ENCODE results near the gene MRPL53.

Gene MRPL53

GRCh38 chr2:74507145-74507925, 34.9 kb upstream of the MRPL53 start, which contains the start of gene PCGF1 (continued):
- TF ChIP-seq ZNF660 (tag by site-specific recombination; IDR thresholded peaks at IDR 0.05), result no peak
- no peak for TF ChIP-seq ZNF768 (tag by site-specific recombination; IDR thresholded peaks at IDR 0.05)
- no peak for TF ChIP-seq ZNF621 (tag by site-specific recombination; IDR thresholded peaks at IDR 0.05)
- TF ChIP-seq ZNF792 (tag by site-specific recombination; IDR thresholded peaks at IDR 0.05), result no peak
- peak; percentile 9; the same call in 1 of the 2 replicates for TF ChIP-seq ZNF585B (tag by site-specific recombination; IDR thresholded peaks at IDR 0.05)
- TF ChIP-seq ZNF571 (tag by site-specific recombination; IDR thresholded peaks at IDR 0.05), result no peak
- TF ChIP-seq ZFP41 (tag by site-specific recombination; IDR thresholded peaks at IDR 0.05; ENCODE audit: borderline replicate concordance), result no peak
- no peak for TF ChIP-seq ZNF362 (tag by site-specific recombination; IDR thresholded peaks at IDR 0.05)
- TF ChIP-seq PRDM4 (tag by site-specific recombination; IDR thresholded peaks at IDR 0.05), result 0 out of 2 replicates have a peak, but pooled peaks have one; percentile 38
- no peak for TF ChIP-seq RBAK (tag by site-specific recombination; IDR thresholded peaks at IDR 0.05)
- TF ChIP-seq ZNF623 (tag by site-specific recombination; IDR thresholded peaks at IDR 0.05), result no peak
- peak; percentile 80 for TF ChIP-seq YY2 (tag by site-specific recombination; IDR thresholded peaks at IDR 0.05)
- TF ChIP-seq ZSCAN16 (tag by site-specific recombination; IDR thresholded peaks at IDR 0.05), result no peak
- no peak for TF ChIP-seq ZNF37A (tag by site-specific recombination; IDR thresholded peaks at IDR 0.05)
- TF ChIP-seq ZNF350 (tag by site-specific recombination; IDR thresholded peaks at IDR 0.05), result no peak
- TF ChIP-seq ZNF707 (tag by site-specific recombination; IDR thresholded peaks at IDR 0.05), result no peak
- TF ChIP-seq ZNF391 (tag by site-specific recombination; IDR thresholded peaks at IDR 0.05; ENCODE audit: borderline replicate concordance, low read depth), result no peak
- no peak for TF ChIP-seq ZNF654 (tag by site-specific recombination; IDR thresholded peaks at IDR 0.05; ENCODE audit: low read depth)
- 0 out of 2 replicates have a peak, but pooled peaks have one; percentile 54 for TF ChIP-seq ZNF777 (tag by site-specific recombination; IDR thresholded peaks at IDR 0.05; ENCODE audit: borderline replicate concordance)
- TF ChIP-seq PRDM2 (tag by site-specific recombination; IDR thresholded peaks at IDR 0.05; ENCODE audit: borderline replicate concordance), result no peak
- TF ChIP-seq ZNF521 (tag by site-specific recombination; IDR thresholded peaks at IDR 0.05), result no peak
- TF ChIP-seq ZNF132 (tag by site-specific recombination; IDR thresholded peaks at IDR 0.05; ENCODE audit: borderline replicate concordance), result no peak
- TF ChIP-seq ZNF843 (tag by site-specific recombination; IDR thresholded peaks at IDR 0.05), result peak; percentile 53; the same call in 1 of the 2 replicates
- TF ChIP-seq HOXC10 (CRISPR knock-in tag; IDR thresholded peaks at IDR 0.05), result no peak
- peak; percentile 51; the same call in 1 of the 2 replicates for TF ChIP-seq ZNF394 (tag by site-specific recombination; IDR thresholded peaks at IDR 0.05; ENCODE audit: borderline replicate concordance)
- no peak for TF ChIP-seq REPIN1 (tag by site-specific recombination; IDR thresholded peaks at IDR 0.05; ENCODE audit: low read depth)
- no peak for TF ChIP-seq ZNF426 (tag by site-specific recombination; IDR thresholded peaks at IDR 0.05)
- TF ChIP-seq ZBTB44 (tag by site-specific recombination; IDR thresholded peaks at IDR 0.05), result no peak
- TF ChIP-seq MZF1 (tag by site-specific recombination; IDR thresholded peaks at IDR 0.05; ENCODE audit: borderline replicate concordance), result no peak
- TF ChIP-seq WT1 (tag by site-specific recombination; IDR thresholded peaks at IDR 0.05), result peak; percentile 67

Data from HEK293 (cell line).